Activated T-helper 1 cell treated with anti-CD3 and anti-CD28 coated beads, Interleukin-12 subunit alpha, Interleukin-12 subunit beta, Interleukin-2, Interleukin-4 antibody, amounts not matched to agents 30 ng/mL and 10 ng/mL and 1 ng/mL, durations not matched to agents 14 hours and 24 hours and 36 hours (primary cell): Measurements from ENCODE around the gene PTPRK. TPM values are rescaled to one million over a fixed set of nuclear protein-coding genes. Genes with fewer than 3 reads are reported as not detected.
"Not testable (repeated sequence)": the region's sequence is repeated elsewhere in the genome, so short reads cannot be mapped to it uniquely, and the experiment has no call there.

Experiments
- DNase-seq: peaks from one replicate; pipeline ENCODE4 v3.0.0; 2021; ENCODE audit warnings: low spot score
- H3K27ac Mint-ChIP-seq: one replicate; pipeline ENCODE4 v1.8.0; 2021; ENCODE audit warnings: mild to moderate bottlenecking, mixed read lengths
- H3K27me3 Mint-ChIP-seq: one replicate; pipeline ENCODE4 v1.8.0; 2022; ENCODE audit warnings: mild to moderate bottlenecking, moderate library complexity, mixed read lengths; ENCODE audit not compliant: insufficient read depth
- H3K36me3 Mint-ChIP-seq: one replicate; pipeline ENCODE4 v1.8.0; 2021; ENCODE audit warnings: low read depth, mixed read lengths
- H3K4me1 Mint-ChIP-seq: one replicate; pipeline ENCODE4 v1.8.0; 2021; ENCODE audit warnings: low read depth, mixed read lengths
- H3K4me3 Mint-ChIP-seq: one replicate; pipeline ENCODE4 v1.8.0; 2021; ENCODE audit warnings: mild to moderate bottlenecking, moderate library complexity, mixed read lengths
- H3K9me3 Mint-ChIP-seq: one replicate; pipeline ENCODE4 v1.8.0; 2021; ENCODE audit warnings: mixed read lengths
- intact Hi-C: fragments of 100-400 bp; cut with micrococcal nuclease; formaldehyde crosslinking; loops from one replicate; pipeline ENCODE4 v1.15.1; 2024
- total RNA-seq: library from RNA; stranded (reverse); gene quantifications from 2 replicates; pipeline ENCODE4 v1.2.3, GENCODE V29; 2022

PTPRK gene
- total RNA-seq, 1 donor from 2014 or later: 3.2 TPM

- Mint-ChIP-seq H3K27ac (peak overlapping the region; percentile 6), H3K4me1 (peaks cover 38% of the 10 kb centered on the region), H3K36me3 (peaks cover 20% of the 10 kb centered on the region), H3K4me3 (no peak overlapping the region), H3K9me3 (peaks cover 56% of the 10 kb centered on the region), H3K27me3 (no peaks in the 10 kb centered on the region)
- intact Hi-C loops: no loop called here
- DNase-seq: no peak
These were observed 574.0 kb downstream of the PTPRK start for GRCh38 chr6:127946388-127946787.

GRCh38 chr6:127945434-127946097 is 574.8 kb downstream of the PTPRK start:
- DNase-seq: no peak
- H3K4me1 Mint-ChIP-seq: peaks cover 30% of the 10 kb centered on the region
- H3K9me3 Mint-ChIP-seq: peaks cover 56% of the 10 kb centered on the region
- no peak overlapping the region for H3K4me3 Mint-ChIP-seq
- H3K27me3 Mint-ChIP-seq: no peaks in the 10 kb centered on the region
- intact Hi-C loops: no loop called here
- H3K36me3 Mint-ChIP-seq: peaks cover 20% of the 10 kb centered on the region
- no peak overlapping the region for H3K27ac Mint-ChIP-seq

GRCh38 chr6:127941228-127941627 is 579.2 kb downstream of the PTPRK start:
- no peak for DNase-seq
- H3K4me3 Mint-ChIP-seq: no peak overlapping the region
- no peaks in the 10 kb centered on the region for H3K27me3 Mint-ChIP-seq
- peaks cover 44% of the 10 kb centered on the region for H3K4me1 Mint-ChIP-seq
- intact Hi-C loops: no loop called here
- peaks cover 17% of the 10 kb centered on the region for H3K36me3 Mint-ChIP-seq
- H3K9me3 Mint-ChIP-seq: peaks cover 31% of the 10 kb centered on the region
- H3K27ac Mint-ChIP-seq: no peak overlapping the region

GRCh38 chr6:127939442-127940066 is 580.8 kb downstream of the PTPRK start:
- peak overlapping the region; percentile 4 for H3K4me3 Mint-ChIP-seq
- peak overlapping the region; percentile 87 for H3K27ac Mint-ChIP-seq

GRCh38 chr6:127938701-127939100 is 581.7 kb downstream of the PTPRK start:
- Mint-ChIP-seq H3K27ac (peak overlapping the region; percentile 87), H3K27me3 (no peaks in the 10 kb centered on the region), H3K4me3 (no peak overlapping the region), H3K4me1 (peaks cover 51% of the 10 kb centered on the region), H3K36me3 (peaks cover 13% of the 10 kb centered on the region), H3K9me3 (peaks cover 14% of the 10 kb centered on the region)
- DNase-seq: no peak
- intact Hi-C loops: loop anchor here (1.0 kb wide), 2 partner anchors 13 to 30 kb away; no protein-coding TSS in a partner anchor

More at GRCh38 chr6:127939442-127940066, 580.8 kb downstream of the PTPRK start:
- peaks cover 16% of the 10 kb centered on the region for H3K9me3 Mint-ChIP-seq
- intact Hi-C loops: loop anchor here (1.0 kb wide), 1 partner anchor 12 kb away; no protein-coding TSS in a partner anchor
- H3K27me3 Mint-ChIP-seq: no peaks in the 10 kb centered on the region
- peaks cover 15% of the 10 kb centered on the region for H3K36me3 Mint-ChIP-seq
- peaks cover 42% of the 10 kb centered on the region for H3K4me1 Mint-ChIP-seq
- no peak for DNase-seq

GRCh38 chr6:127937747-127938146 is 582.7 kb downstream of the PTPRK start:
- DNase-seq: no peak
- intact Hi-C loops: loop anchor here (1.0 kb wide), 1 partner anchor 29 kb away; no protein-coding TSS in a partner anchor
- H3K9me3 Mint-ChIP-seq: peaks cover 20% of the 10 kb centered on the region

GRCh38 chr6:127937102-127937501 is 583.3 kb downstream of the PTPRK start:
- Mint-ChIP-seq H3K36me3 (peaks cover 23% of the 10 kb centered on the region), H3K27me3 (no peaks in the 10 kb centered on the region), H3K27ac (peak overlapping the region; percentile 10), H3K4me3 (no peak overlapping the region), H3K9me3 (peaks cover 19% of the 10 kb centered on the region), H3K4me1 (peaks cover 63% of the 10 kb centered on the region)
- intact Hi-C loops: no loop called here
- DNase-seq: no peak

More at GRCh38 chr6:127937747-127938146, 582.7 kb downstream of the PTPRK start:
- Mint-ChIP-seq H3K4me3 (no peak overlapping the region), H3K27me3 (no peaks in the 10 kb centered on the region), H3K27ac (peak overlapping the region; percentile 87), H3K36me3 (peaks cover 20% of the 10 kb centered on the region), H3K4me1 (peaks cover 60% of the 10 kb centered on the region)

GRCh38 chr6:127934956-127935355 is 585.4 kb downstream of the PTPRK start:
- Mint-ChIP-seq H3K27me3 (no peaks in the 10 kb centered on the region), H3K9me3 (peaks cover 19% of the 10 kb centered on the region), H3K36me3 (peaks cover 24% of the 10 kb centered on the region), H3K27ac (peak overlapping the region; percentile 85), H3K4me1 (peaks cover 63% of the 10 kb centered on the region), H3K4me3 (peak overlapping the region; percentile 69)
- no peak for DNase-seq
- intact Hi-C loops: loop anchor here (1.0 to 2.0 kb wide), 6 partner anchors 16 to 58 kb away; no protein-coding TSS in a partner anchor

- Mint-ChIP-seq H3K36me3 (peaks cover 28% of the 10 kb centered on the region), H3K9me3 (peaks cover 24% of the 10 kb centered on the region), H3K4me3 (peak overlapping the region; percentile 55), H3K4me1 (peaks cover 55% of the 10 kb centered on the region), H3K27me3 (no peaks in the 10 kb centered on the region), H3K27ac (peak overlapping the region; percentile 85)
- peak; percentile 64 for DNase-seq
- intact Hi-C loops: loop anchor here (1.0 to 2.0 kb wide), 6 partner anchors 15 to 57 kb away; no protein-coding TSS in a partner anchor
These were observed 586.3 kb downstream of the PTPRK start for GRCh38 chr6:127933852-127934840.

GRCh38 chr6:127933137-127933536 is 587.3 kb downstream of the PTPRK start:
- peaks cover 31% of the 10 kb centered on the region for H3K9me3 Mint-ChIP-seq
- peak overlapping the region; percentile 19 for H3K4me3 Mint-ChIP-seq
- H3K4me1 Mint-ChIP-seq: peaks cover 44% of the 10 kb centered on the region
- no peaks in the 10 kb centered on the region for H3K27me3 Mint-ChIP-seq
- intact Hi-C loops: no loop called here
- H3K27ac Mint-ChIP-seq: peak overlapping the region; percentile 79
- no peak for DNase-seq
- peaks cover 32% of the 10 kb centered on the region for H3K36me3 Mint-ChIP-seq

- no peak overlapping the region for H3K4me3 Mint-ChIP-seq
- H3K9me3 Mint-ChIP-seq: peaks cover 32% of the 10 kb centered on the region
- H3K36me3 Mint-ChIP-seq: peaks cover 33% of the 10 kb centered on the region
- DNase-seq: no peak
- peaks cover 40% of the 10 kb centered on the region for H3K4me1 Mint-ChIP-seq
- H3K27ac Mint-ChIP-seq: peak overlapping the region; percentile 79
- intact Hi-C loops: no loop called here
- no peaks in the 10 kb centered on the region for H3K27me3 Mint-ChIP-seq
These were observed 587.7 kb downstream of the PTPRK start for GRCh38 chr6:127932708-127933107.

GRCh38 chr6:127926441-127926840 is 594.0 kb downstream of the PTPRK start:
- H3K27me3 Mint-ChIP-seq, DNase-seq, intact Hi-C loops, H3K4me3 Mint-ChIP-seq, H3K27ac Mint-ChIP-seq: not testable (repeated sequence)
- Mint-ChIP-seq H3K4me1 (peaks cover 40% of the 10 kb centered on the region), H3K36me3 (peaks cover 37% of the 10 kb centered on the region), H3K9me3 (peaks cover 56% of the 10 kb centered on the region)
